Panc1 (cell line): ENCODE measurements around the gene STXBP5L. TPM values are rescaled to one million over a fixed set of nuclear protein-coding genes. Genes with fewer than 3 reads are reported as not detected.

Source experiments
- ATAC-seq: fragments of 200-7000 bp; cut with Tn5 transposase; 2 replicates; pipeline ENCODE4 v1.9.1; 2020; ENCODE audit warnings: mild to moderate bottlenecking, moderate library complexity
- BruUV-seq: library from RNA; stranded (reverse); fragments of 400-500 nt; replicated peaks from 2 replicates; lab custom pipeline; 2021; lab: Mats Ljungman, UMichigan
- CTCF ChIA-PET: fragments of 300-600 bp; sonication (Branson Sonifier 250); formaldehyde crosslinking; loops from one replicate; lab custom pipeline; 2022; ENCODE audit warnings: antibody characterized with exemption; lab: Charles Lee
- POLR2A ChIA-PET: fragments of 300-600 bp; sonication (Branson Sonifier 250); formaldehyde crosslinking; loops from one replicate; lab custom pipeline; 2022; ENCODE audit warnings: antibody characterized with exemption; lab: Charles Lee
- DNase-seq: peaks from one replicate; pipeline ENCODE4 v3.0.0-alpha.2; 2010; ENCODE audit warnings: low read depth, low spot score
- H3K27ac ChIP-seq: 2 replicates; pipeline ENCODE4 v1.5.1; 2011; ENCODE audit warnings: mild to moderate bottlenecking, low read length, inconsistent platforms
- H3K27me3 ChIP-seq: fragments of 200-500 bp; sonication (Bioruptor generic); 2 replicates; pipeline ENCODE4 v1.6.0; 2014; ENCODE audit warnings: low read length, inconsistent platforms; ENCODE audit not compliant: control insufficient read depth, insufficient read depth
- H3K36me3 ChIP-seq: fragments of 200-500 bp; sonication (Bioruptor generic); 2 replicates; pipeline ENCODE4 v1.5.1; 2014; ENCODE audit warnings: inconsistent platforms, mild to moderate bottlenecking, low read length, moderate library complexity; ENCODE audit not compliant: control insufficient read depth, insufficient read depth
- H3K4me1 ChIP-seq: 2 replicates; pipeline ENCODE4 v1.5.1; 2011; ENCODE audit warnings: inconsistent platforms, mild to moderate bottlenecking, low read length, moderate library complexity; ENCODE audit not compliant: control insufficient read depth, insufficient read depth
- H3K4me3 ChIP-seq, 2 experiments: 2 replicates each; pipeline ENCODE4 v1.5.1; 2011 to 2012; ENCODE audit warnings: low read depth in 2 of 2, low read length in 2 of 2, mild to moderate bottlenecking in 2 of 2, inconsistent platforms in 1 of 2, moderate library complexity in 1 of 2
- H3K9me3 ChIP-seq: fragments of 200-500 bp; sonication (Bioruptor generic); 2 replicates; pipeline ENCODE4 v1.5.1; 2014; ENCODE audit warnings: low read depth, mild to moderate bottlenecking, inconsistent platforms, low read length, moderate library complexity; ENCODE audit not compliant: control insufficient read depth, insufficient read depth
- CTCF ChIP-seq: fragments of 450-650 bp; IDR thresholded peaks from 2 replicates; pipeline ENCODE4 v1.5.1; 2017; ENCODE audit warnings: mild to moderate bottlenecking
- POLR2AphosphoS5 ChIP-seq: IDR thresholded peaks from 2 replicates; pipeline ENCODE4 v1.6.1; 2012; ENCODE audit warnings: mild to moderate bottlenecking, low read depth, low read length, moderate library complexity
- REST ChIP-seq, 2 experiments: IDR thresholded peaks; 2 replicates each; pipeline ENCODE4 v1.6.1; 2011 to 2012; ENCODE audit warnings: low read depth in 2 of 2, control low read depth in 1 of 2, low read length in 1 of 2, mild to moderate bottlenecking in 1 of 2, moderate library complexity in 1 of 2; ENCODE audit not compliant: insufficient read depth in 1 of 2
- SIN3A ChIP-seq: IDR thresholded peaks from 2 replicates; pipeline ENCODE4 v1.6.1; 2012; ENCODE audit warnings: low read depth, mild to moderate bottlenecking, low read length, moderate library complexity, borderline replicate concordance; ENCODE audit not compliant: insufficient read depth
- TCF7L2 ChIP-seq: IDR thresholded peaks from 2 replicates; pipeline ENCODE4 v1.6.1; 2011; ENCODE audit warnings: mild to moderate bottlenecking, low read depth, low read length, inconsistent platforms
- in situ Hi-C: cut with HindIII; loops from 2 replicates; pipeline ENCODE4 v1.10.0; 2016; ENCODE audit warnings: low sequenced_read_pairs, low pct_unique_long_range_greater_than_20kb
- intact Hi-C: fragments of 100-400 bp; cut with micrococcal nuclease; formaldehyde crosslinking; loops from one replicate; pipeline ENCODE4 v1.10.0; 2022; ENCODE audit not compliant: unreplicated experiment
- total RNA-seq: library from RNA; stranded (reverse); gene quantifications from one replicate; pipeline ENCODE4 v1.2.1, GENCODE V29; 2021; ENCODE audit not compliant: unreplicated experiment

The STXBP5L gene
- total RNA-seq, 1 experiment from 2014 or later, result 0.05 TPM

DNA sequence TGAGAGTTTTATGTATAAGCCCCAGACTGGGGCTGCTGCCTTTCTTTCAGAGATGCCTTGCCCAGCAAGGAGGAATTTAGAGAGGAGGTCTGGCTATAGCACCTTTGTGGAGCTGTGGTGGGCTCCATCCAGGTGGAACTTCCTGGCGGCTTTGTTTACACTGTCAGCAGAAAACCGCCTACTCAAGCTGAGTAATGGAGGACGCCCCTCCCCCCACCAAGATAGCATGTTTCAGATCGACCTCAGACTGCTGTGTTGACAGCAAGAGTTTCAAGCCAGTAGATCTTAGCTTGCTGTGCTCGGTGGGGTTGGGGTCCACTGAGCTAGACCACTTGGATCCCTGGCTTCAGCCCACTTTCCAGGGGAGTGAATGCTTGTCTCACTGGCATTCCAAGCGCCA is 155.6 kb downstream of the STXBP5L start:
- POLR2A ChIA-PET, result no interaction called here

DNA sequence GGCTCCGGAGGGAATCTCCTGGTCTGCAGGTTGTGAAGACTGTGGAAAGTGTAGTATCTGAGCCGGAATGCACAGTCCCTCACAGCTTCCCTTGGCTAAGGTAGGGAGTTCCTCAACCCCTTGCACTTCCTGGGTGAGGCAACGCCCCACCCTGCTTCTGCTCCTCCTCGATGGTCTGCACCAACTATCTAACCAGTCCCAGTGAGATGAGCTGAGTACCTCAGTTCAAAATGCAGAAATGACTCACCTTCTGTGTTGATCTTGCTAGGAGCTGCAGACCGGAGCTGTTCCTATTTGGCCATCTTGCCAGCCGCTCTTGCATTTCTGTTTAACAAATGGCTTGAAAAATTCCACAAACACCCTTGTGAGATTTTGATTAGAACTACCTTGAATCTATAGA is 156.1 kb downstream of the STXBP5L start:
- DNase-seq (no peak), ATAC-seq (no peak)
- in situ Hi-C loops (no loop called here), intact Hi-C loops (no loop called here)
- H3K27ac ChIP-seq, result no peak overlapping the region
- BruUV-seq, result no TSS peak
- POLR2A ChIA-PET, result no interaction called here
- CTCF ChIA-PET, result no interaction called here
- H3K4me3 ChIP-seq, result no peak overlapping the region
- no peaks in the 10 kb centered on the region for H3K4me1 ChIP-seq
- TF ChIP-seq TCF7L2 (no peak), CTCF (no peak), REST (IDR thresholded peaks at IDR 0.05; ENCODE audit: insufficient read depth in 1 of 2, low read depth in 2 of 2, low read length in 1 of 2) (no peak)
- no peaks in the 10 kb centered on the region for H3K27me3 ChIP-seq
- H3K36me3 ChIP-seq, result no peaks in the 10 kb centered on the region
- H3K9me3 ChIP-seq, result no peaks in the 10 kb centered on the region

More for the DNA sequence above, 155.6 kb downstream of the STXBP5L start:
- TF ChIP-seq REST (IDR thresholded peaks at IDR 0.05; ENCODE audit: insufficient read depth in 1 of 2, low read depth in 2 of 2, low read length in 1 of 2), result no peak
- TF ChIP-seq SIN3A, result no peak
- no peak for TF ChIP-seq CTCF
- no peak for TF ChIP-seq TCF7L2
- TF ChIP-seq POLR2AphosphoS5, result no peak
- H3K9me3 ChIP-seq, result no peaks in the 10 kb centered on the region
- H3K36me3 ChIP-seq, result no peaks in the 10 kb centered on the region
- in situ Hi-C loops, result no loop called here
- CTCF ChIA-PET, result no interaction called here
- no peaks in the 10 kb centered on the region for H3K27me3 ChIP-seq
- BruUV-seq, result no TSS peak
- ATAC-seq (no peak), DNase-seq (no peak)
- no peaks in the 10 kb centered on the region for H3K4me1 ChIP-seq
- H3K27ac ChIP-seq, result no peak overlapping the region
- no peak overlapping the region for H3K4me3 ChIP-seq
- intact Hi-C loops, result no loop called here
